ENCODE data around the gene CYTIP.

CYTIP gene

DNA sequence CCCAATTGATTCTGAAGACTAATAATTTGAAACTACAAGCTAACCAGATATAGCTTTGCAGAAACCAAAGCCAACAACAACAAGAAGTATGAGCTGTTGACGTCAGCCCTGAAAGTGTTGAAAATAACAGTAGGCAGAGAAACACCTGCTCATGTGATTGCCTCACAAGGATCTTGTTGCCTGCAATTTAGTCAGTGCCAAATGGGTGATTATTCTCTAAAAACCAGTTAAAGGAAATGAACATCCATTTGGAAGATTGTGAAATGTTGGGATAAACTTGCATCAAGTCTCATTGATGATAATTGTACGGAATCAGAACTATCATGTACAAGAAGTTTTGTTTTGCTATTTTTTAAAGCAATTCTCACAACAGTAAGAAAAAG lies 2.8 kb downstream of the CYTIP start:
- Histone ChIP-seq H3K27me3 (ENCODE audit: control insufficient read depth in 5 of 5, insufficient read depth in 4 of 5, low read length in 5 of 5) (no peaks in the 10 kb centered on the region), H3K4me3 (ENCODE audit: low read depth in 1 of 5, low read length in 5 of 5) (peak overlapping the region in 4 of 5 donors; percentile 14 to 44 (median 33)), H3K27ac (ENCODE audit: low read depth, low read length) (no peak overlapping the region), H3K36me3 (ENCODE audit: control insufficient read depth in 5 of 5, insufficient read depth in 5 of 5, low read length in 5 of 5) (no peaks in the 10 kb centered on the region), H3K4me1 (ENCODE audit: control insufficient read depth in 5 of 5, insufficient read depth in 5 of 5, low read length in 5 of 5) (peaks cover 0 to 16% (median 10%) of the 10 kb centered on the region in 5 donors), H3K9ac (ENCODE audit: low read length in 5 of 5) (no peak overlapping the region), H3K9me3 (ENCODE audit: control insufficient read depth in 5 of 5, low read length in 5 of 5) (no peaks in the 10 kb centered on the region)

DNA sequence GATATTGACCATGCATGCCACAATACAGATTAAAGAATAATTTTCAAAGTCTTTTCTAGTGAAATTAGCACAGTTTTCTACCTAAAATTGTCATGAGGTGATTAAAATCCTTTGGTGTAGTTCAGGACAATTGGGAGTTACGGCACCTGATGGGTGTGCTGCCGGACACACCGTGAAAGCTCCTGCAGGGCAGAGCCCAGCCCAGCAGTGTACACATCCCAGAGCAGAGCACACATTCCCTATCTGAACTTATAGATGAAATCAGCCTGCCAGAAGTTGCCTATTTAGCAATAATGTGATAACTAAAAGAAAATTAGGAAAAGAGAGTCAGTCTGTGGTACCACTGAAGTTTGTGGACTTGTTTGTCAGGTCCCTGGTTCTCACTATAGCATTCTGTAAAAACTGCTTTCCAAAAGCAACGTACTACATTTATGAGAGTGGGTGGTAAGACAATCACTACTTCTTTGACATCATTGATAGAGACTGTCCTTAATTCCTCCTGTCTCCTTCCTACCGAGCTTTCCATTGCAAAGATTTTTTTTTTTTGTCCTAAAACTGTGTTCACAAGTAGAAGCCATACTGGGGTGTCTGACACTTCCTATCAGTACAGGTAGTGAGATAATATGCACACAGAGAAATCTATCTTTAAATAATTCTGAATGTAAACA lies 3.4 kb downstream of the CYTIP start:
- no peaks in the 10 kb centered on the region for H3K9me3 ChIP-seq (ENCODE audit: control insufficient read depth in 5 of 5, low read length in 5 of 5)
- no peak overlapping the region for H3K27ac ChIP-seq (ENCODE audit: low read depth, low read length)
- H3K4me3 ChIP-seq (ENCODE audit: low read depth in 1 of 5, low read length in 5 of 5) = peak overlapping the region in 2 of 5 donors; percentile 18 to 34
- no peaks in the 10 kb centered on the region for H3K36me3 ChIP-seq (ENCODE audit: control insufficient read depth in 5 of 5, insufficient read depth in 5 of 5, low read length in 5 of 5)
- H3K4me1 ChIP-seq (ENCODE audit: control insufficient read depth in 5 of 5, insufficient read depth in 5 of 5, low read length in 5 of 5) = peaks cover 0 to 17% (median 10%) of the 10 kb centered on the region in 5 donors
- H3K9ac ChIP-seq (ENCODE audit: low read length in 5 of 5) = no peak overlapping the region
- no peaks in the 10 kb centered on the region for H3K27me3 ChIP-seq (ENCODE audit: control insufficient read depth in 5 of 5, insufficient read depth in 4 of 5, low read length in 5 of 5)

DNA sequence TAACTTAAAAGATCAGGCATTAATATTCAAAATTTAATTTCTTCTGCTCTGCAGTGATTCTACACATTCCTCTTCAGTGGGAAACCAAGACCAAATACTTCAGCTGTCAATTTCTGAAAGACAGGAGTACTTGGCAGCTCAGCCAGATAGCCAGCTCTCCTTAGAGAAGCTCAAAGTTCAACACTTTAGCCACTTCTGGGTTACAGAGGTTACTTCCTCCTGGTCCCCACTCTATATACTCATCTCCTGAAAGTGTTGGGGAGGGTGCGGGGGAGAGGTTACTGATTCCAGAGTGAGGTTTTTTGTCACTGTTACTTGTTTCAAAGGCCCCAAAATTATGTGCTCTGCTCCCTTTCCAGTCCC lies 4.1 kb downstream of the CYTIP start:
- H3K27ac ChIP-seq (ENCODE audit: low read depth, low read length) = no peak overlapping the region
- H3K4me3 ChIP-seq (ENCODE audit: low read depth in 1 of 5, low read length in 5 of 5) = no peak overlapping the region

DNA sequence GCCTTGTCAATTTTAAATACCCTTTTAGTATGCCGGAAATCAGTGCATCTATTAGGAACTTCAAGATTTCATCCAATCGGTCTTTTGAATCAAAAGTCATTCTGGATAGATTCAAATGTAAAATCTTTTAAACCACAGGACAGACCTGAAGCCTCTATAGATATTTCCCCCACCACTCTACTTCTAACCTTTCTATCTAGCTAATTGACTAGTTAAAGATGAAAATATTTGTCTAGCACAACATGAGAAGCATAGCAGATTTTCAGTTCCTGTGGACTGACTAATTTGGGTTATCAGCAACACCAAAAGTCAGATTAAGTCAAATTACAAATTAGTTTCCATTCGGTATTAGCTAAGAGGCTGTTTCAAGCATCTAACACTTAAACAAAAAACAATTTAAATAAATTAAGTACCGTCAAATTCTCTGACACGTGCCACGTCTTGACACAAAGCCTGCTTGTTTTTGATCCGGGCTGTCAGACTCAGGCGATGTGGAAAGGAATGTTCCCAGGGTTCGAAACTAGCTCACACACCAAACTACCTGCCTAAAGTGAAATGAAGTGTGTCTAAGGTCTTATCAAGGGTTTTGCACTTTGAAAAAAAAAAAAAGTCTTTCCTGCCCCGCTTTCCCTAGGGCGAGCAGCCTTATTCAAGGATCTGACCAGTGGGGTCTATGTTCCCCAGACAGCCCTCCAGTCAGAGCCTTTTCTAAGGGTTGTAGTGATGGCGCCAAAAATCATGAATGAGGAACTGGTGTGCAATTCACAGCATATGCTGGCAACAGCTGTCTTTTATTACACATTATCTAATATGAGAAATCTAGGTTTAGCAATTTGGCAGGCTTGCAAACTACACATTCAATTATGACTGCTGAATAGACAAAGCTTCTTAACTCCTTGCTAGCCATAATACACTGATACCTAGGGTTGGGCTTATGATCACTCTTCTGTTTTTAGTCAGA lies 4.7 kb downstream of the CYTIP start:
- Histone ChIP-seq H3K4me3 (ENCODE audit: low read depth in 1 of 5, low read length in 5 of 5) (peak overlapping the region in 1 of 5 donors; percentile 22), H3K9ac (ENCODE audit: low read length in 5 of 5) (no peak overlapping the region)

More for the DNA sequence above, 4.1 kb downstream of the CYTIP start:
- no peaks in the 10 kb centered on the region for H3K27me3 ChIP-seq (ENCODE audit: control insufficient read depth in 5 of 5, insufficient read depth in 4 of 5, low read length in 5 of 5)
- no peak overlapping the region for H3K9ac ChIP-seq (ENCODE audit: low read length in 5 of 5)
- H3K4me1 ChIP-seq (ENCODE audit: control insufficient read depth in 5 of 5, insufficient read depth in 5 of 5, low read length in 5 of 5) = peaks cover 0 to 17% (median 10%) of the 10 kb centered on the region in 5 donors
- no peaks in the 10 kb centered on the region for H3K36me3 ChIP-seq (ENCODE audit: control insufficient read depth in 5 of 5, insufficient read depth in 5 of 5, low read length in 5 of 5)
- no peaks in the 10 kb centered on the region for H3K9me3 ChIP-seq (ENCODE audit: control insufficient read depth in 5 of 5, low read length in 5 of 5)

DNA sequence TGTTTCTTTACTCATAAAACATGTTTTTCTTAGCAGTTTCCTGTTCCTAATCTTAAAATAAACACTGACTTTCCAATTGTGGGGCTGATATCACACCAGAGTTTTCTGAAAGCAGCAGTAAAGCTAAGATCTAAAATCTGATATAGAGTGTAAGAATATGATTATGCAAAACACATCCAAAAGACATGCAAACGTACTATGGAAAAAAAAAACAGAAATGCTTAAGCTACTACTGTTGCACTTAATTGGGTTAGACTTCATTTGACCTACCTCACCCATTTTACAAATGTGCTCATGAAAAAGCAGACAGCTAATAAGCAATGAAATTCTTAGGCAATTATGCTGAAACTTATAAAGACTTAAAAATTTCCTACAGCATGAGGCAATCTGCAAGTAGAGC lies 10.5 kb downstream of the CYTIP start:
- H3K9ac ChIP-seq (ENCODE audit: low read length in 5 of 5) = no peak overlapping the region
- no peaks in the 10 kb centered on the region for H3K27me3 ChIP-seq (ENCODE audit: control insufficient read depth in 5 of 5, insufficient read depth in 4 of 5, low read length in 5 of 5)
- no peak overlapping the region for H3K27ac ChIP-seq (ENCODE audit: low read depth, low read length)
- H3K4me3 ChIP-seq (ENCODE audit: low read depth in 1 of 5, low read length in 5 of 5) = no peak overlapping the region
- no peaks in the 10 kb centered on the region for H3K36me3 ChIP-seq (ENCODE audit: control insufficient read depth in 5 of 5, insufficient read depth in 5 of 5, low read length in 5 of 5)
- H3K9me3 ChIP-seq (ENCODE audit: control insufficient read depth in 5 of 5, low read length in 5 of 5) = no peaks in the 10 kb centered on the region
- H3K4me1 ChIP-seq (ENCODE audit: control insufficient read depth in 5 of 5, insufficient read depth in 5 of 5, low read length in 5 of 5) = peaks cover 0 to 18% (median 16%) of the 10 kb centered on the region in 5 donors

More for the DNA sequence above, 4.7 kb downstream of the CYTIP start:
- Histone ChIP-seq H3K27ac (ENCODE audit: low read depth, low read length) (no peak overlapping the region), H3K27me3 (ENCODE audit: control insufficient read depth in 5 of 5, insufficient read depth in 4 of 5, low read length in 5 of 5) (no peaks in the 10 kb centered on the region), H3K36me3 (ENCODE audit: control insufficient read depth in 5 of 5, insufficient read depth in 5 of 5, low read length in 5 of 5) (no peaks in the 10 kb centered on the region), H3K9me3 (ENCODE audit: control insufficient read depth in 5 of 5, low read length in 5 of 5) (no peaks in the 10 kb centered on the region), H3K4me1 (ENCODE audit: control insufficient read depth in 5 of 5, insufficient read depth in 5 of 5, low read length in 5 of 5) (peaks cover 0 to 17% (median 10%) of the 10 kb centered on the region in 5 donors)

DNA sequence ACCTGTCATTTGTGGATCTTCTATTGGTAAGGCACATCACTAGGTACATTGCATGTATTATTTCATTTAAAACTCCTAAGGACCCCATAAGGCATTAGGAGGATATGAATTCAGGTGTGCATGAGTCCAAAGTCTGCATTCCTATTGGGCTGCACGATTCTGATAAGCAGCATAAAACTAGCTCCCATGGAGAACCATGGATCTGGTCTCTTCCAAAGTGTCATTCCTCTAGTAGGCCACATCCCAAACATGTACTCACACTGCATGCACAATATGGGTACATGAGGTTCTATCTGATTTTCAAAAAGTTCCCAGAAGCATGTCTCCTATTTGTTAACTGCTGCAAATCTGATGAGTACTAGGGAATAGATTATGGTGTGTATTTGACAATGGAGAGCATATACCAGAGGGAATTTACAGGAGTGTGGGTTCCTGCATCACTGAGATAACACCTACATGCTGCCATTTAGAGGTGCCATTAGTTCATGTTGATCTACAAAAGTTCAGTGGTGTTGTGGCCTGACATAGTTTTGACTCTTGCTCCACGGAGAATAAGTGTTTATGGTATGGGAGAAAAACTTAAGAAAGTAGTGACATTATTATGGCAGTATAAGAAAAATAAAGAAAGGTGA lies 11.3 kb downstream of the CYTIP start:
- H3K27me3 ChIP-seq (ENCODE audit: control insufficient read depth in 5 of 5, insufficient read depth in 4 of 5, low read length in 5 of 5) = no peaks in the 10 kb centered on the region
- no peak overlapping the region for H3K27ac ChIP-seq (ENCODE audit: low read depth, low read length)
- H3K9me3 ChIP-seq (ENCODE audit: control insufficient read depth in 5 of 5, low read length in 5 of 5) = no peaks in the 10 kb centered on the region
- no peak overlapping the region for H3K9ac ChIP-seq (ENCODE audit: low read length in 5 of 5)
- H3K36me3 ChIP-seq (ENCODE audit: control insufficient read depth in 5 of 5, insufficient read depth in 5 of 5, low read length in 5 of 5) = no peaks in the 10 kb centered on the region
- H3K4me3 ChIP-seq (ENCODE audit: low read depth in 1 of 5, low read length in 5 of 5) = no peak overlapping the region
- H3K4me1 ChIP-seq (ENCODE audit: control insufficient read depth in 5 of 5, insufficient read depth in 5 of 5, low read length in 5 of 5) = peaks cover 0 to 18% (median 16%) of the 10 kb centered on the region in 5 donors

DNA sequence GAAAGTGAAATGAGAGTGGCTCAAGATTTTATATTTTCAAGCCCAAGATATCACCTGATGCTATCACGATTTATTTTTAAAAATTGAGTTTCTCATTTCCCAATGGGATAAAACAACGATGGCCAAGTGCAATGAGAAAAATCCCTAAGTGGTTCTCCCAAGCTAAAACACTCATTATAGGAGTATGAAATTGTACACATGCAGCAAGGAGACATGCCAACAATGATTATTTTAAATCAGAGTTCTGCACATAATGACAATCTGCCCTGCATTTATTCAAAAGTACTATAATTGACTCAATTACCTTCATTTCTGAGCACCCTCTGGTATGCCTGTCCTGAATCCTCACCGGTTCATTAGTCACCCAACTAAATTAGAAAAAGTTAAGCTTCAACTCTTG lies 12.7 kb downstream of the CYTIP start:
- no peaks in the 10 kb centered on the region for H3K36me3 ChIP-seq (ENCODE audit: control insufficient read depth in 5 of 5, insufficient read depth in 5 of 5, low read length in 5 of 5)
- H3K9me3 ChIP-seq (ENCODE audit: control insufficient read depth in 5 of 5, low read length in 5 of 5) = peaks cover 0 to 5% (median 0%) of the 10 kb centered on the region in 5 donors
- H3K4me3 ChIP-seq (ENCODE audit: low read depth in 1 of 5, low read length in 5 of 5) = no peak overlapping the region
- H3K27ac ChIP-seq (ENCODE audit: low read depth, low read length) = no peak overlapping the region
- H3K27me3 ChIP-seq (ENCODE audit: control insufficient read depth in 5 of 5, insufficient read depth in 4 of 5, low read length in 5 of 5) = no peaks in the 10 kb centered on the region
- H3K9ac ChIP-seq (ENCODE audit: low read length in 5 of 5) = no peak overlapping the region
- H3K4me1 ChIP-seq (ENCODE audit: control insufficient read depth in 5 of 5, insufficient read depth in 5 of 5, low read length in 5 of 5) = peaks cover 0 to 18% (median 16%) of the 10 kb centered on the region in 5 donors

DNA sequence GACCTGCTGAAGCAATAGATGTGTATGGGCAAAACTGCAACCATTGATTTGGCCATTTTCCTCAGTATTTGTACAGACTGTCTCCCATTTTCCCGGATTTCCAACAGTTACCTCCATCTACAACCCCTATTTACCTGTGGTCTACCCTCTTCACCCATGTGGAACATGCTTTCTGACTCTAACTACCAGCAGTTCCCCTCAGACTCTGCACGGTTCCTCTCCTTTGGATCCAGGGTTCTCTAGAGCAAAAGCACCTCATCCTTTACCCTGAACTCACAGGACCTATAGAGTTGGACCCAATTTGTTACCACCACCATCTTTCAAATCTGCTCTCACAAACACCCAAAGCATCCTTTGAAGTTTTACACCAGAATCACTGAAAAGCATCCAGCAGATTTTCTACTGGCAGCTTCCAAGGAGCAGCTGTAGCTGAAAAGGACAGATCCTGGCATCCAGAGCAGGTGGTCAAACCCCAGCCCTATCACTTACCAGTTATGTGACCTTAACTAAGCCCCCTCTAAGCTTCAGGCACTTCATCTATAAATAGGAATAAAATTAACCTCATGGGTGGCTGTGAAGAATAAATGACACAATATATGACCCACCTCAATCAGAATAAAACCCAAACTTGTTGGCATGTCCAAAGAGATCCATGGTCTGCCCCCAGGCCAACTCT lies 15.3 kb downstream of the CYTIP start:
- Histone ChIP-seq H3K27me3 (ENCODE audit: control insufficient read depth in 5 of 5, insufficient read depth in 4 of 5, low read length in 5 of 5) (no peaks in the 10 kb centered on the region), H3K9ac (ENCODE audit: low read length in 5 of 5) (no peak overlapping the region), H3K4me1 (ENCODE audit: control insufficient read depth in 5 of 5, insufficient read depth in 5 of 5, low read length in 5 of 5) (peaks cover 0 to 10% (median 5%) of the 10 kb centered on the region in 5 donors), H3K9me3 (ENCODE audit: control insufficient read depth in 5 of 5, low read length in 5 of 5) (peaks cover 0 to 7% (median 4%) of the 10 kb centered on the region in 5 donors), H3K27ac (ENCODE audit: low read depth, low read length) (no peak overlapping the region), H3K4me3 (ENCODE audit: low read depth in 1 of 5, low read length in 5 of 5) (no peak overlapping the region), H3K36me3 (ENCODE audit: control insufficient read depth in 5 of 5, insufficient read depth in 5 of 5, low read length in 5 of 5) (no peaks in the 10 kb centered on the region)

DNA sequence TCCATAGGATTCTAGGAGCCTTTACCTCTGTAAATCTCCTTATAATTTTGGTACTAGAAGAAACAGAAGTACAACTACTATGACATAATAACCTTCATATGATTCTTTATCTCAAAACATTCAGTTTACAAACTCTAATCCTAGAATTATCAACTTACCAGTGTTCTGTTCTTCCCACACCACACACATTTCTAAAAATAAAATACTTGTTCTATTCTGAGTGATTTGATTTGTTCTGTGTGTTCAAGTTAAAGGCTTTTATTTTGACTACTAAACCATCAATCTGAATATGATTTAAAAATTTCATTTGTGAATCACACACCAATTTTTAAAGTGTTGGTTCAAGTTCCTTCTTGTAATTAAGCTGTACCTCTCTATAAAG lies 16.0 kb downstream of the CYTIP start:
- H3K36me3 ChIP-seq (ENCODE audit: control insufficient read depth in 5 of 5, insufficient read depth in 5 of 5, low read length in 5 of 5) = no peaks in the 10 kb centered on the region
- no peak overlapping the region for H3K27ac ChIP-seq (ENCODE audit: low read depth, low read length)
- no peak overlapping the region for H3K4me3 ChIP-seq (ENCODE audit: low read depth in 1 of 5, low read length in 5 of 5)
- H3K4me1 ChIP-seq (ENCODE audit: control insufficient read depth in 5 of 5, insufficient read depth in 5 of 5, low read length in 5 of 5) = peaks cover 0 to 3% (median 0%) of the 10 kb centered on the region in 5 donors
- no peak overlapping the region for H3K9ac ChIP-seq (ENCODE audit: low read length in 5 of 5)
- peaks cover 0 to 7% (median 4%) of the 10 kb centered on the region in 5 donors for H3K9me3 ChIP-seq (ENCODE audit: control insufficient read depth in 5 of 5, low read length in 5 of 5)
- H3K27me3 ChIP-seq (ENCODE audit: control insufficient read depth in 5 of 5, insufficient read depth in 4 of 5, low read length in 5 of 5) = no peaks in the 10 kb centered on the region

All from subcutaneous abdominal adipose tissue (tissue), 5 donors.